OCI-LY1 (cell line): Measurements from ENCODE around the gene RUNX1.
A peak's percentile ranks its signal among the peaks of the same experiment; 100 is the strongest.

ENCODE experiments used
- H2AFZ ChIP-seq: fragments of 200-600 bp; sonication (generic), shearing (Covaris generic); 2 replicates; pipeline ENCODE4 v1.6.0; 2014; ENCODE audit warnings: antibody characterized with exemption, mild to moderate bottlenecking, low read length
- H3F3A ChIP-seq: fragments of 200-600 bp; sonication (generic), shearing (Covaris generic); 2 replicates; pipeline ENCODE4 v1.6.0; 2014; ENCODE audit warnings: mild to moderate bottlenecking, antibody characterized with exemption, low read length, moderate library complexity; ENCODE audit not compliant: insufficient read depth
- H3K27ac ChIP-seq: fragments of 200-600 bp; sonication (generic); 2 replicates; pipeline ENCODE4 v1.5.1; 2014; ENCODE audit warnings: low read length, mixed run types, mild to moderate bottlenecking, low read depth; ENCODE audit not compliant: poor library complexity, severe bottlenecking
- H3K27me3 ChIP-seq: fragments of 200-600 bp; sonication (generic); 2 replicates; pipeline ENCODE4 v1.6.0; 2014; ENCODE audit warnings: antibody characterized with exemption, mild to moderate bottlenecking, low read length, moderate library complexity; ENCODE audit not compliant: insufficient read depth
- H3K36me3 ChIP-seq: fragments of 200-600 bp; sonication (generic); 2 replicates; pipeline ENCODE4 v1.6.1; 2014; ENCODE audit warnings: mild to moderate bottlenecking, antibody characterized with exemption, low read length, moderate library complexity, mixed read lengths; ENCODE audit not compliant: insufficient read depth
- H3K4me1 ChIP-seq: fragments of 200-600 bp; sonication (generic); 2 replicates; pipeline ENCODE4 v1.5.1; 2014; ENCODE audit warnings: mild to moderate bottlenecking, low read length, moderate library complexity; ENCODE audit not compliant: insufficient read depth, severe bottlenecking
- H3K4me2 ChIP-seq: fragments of 200-600 bp; sonication (generic), shearing (Covaris generic); 2 replicates; pipeline ENCODE4 v1.6.1; 2014; ENCODE audit warnings: low read length
- H3K4me3 ChIP-seq: fragments of 200-600 bp; sonication (generic); 2 replicates; pipeline ENCODE4 v1.5.1; 2014; ENCODE audit warnings: low read length, low read depth, mild to moderate bottlenecking, mixed read lengths; ENCODE audit not compliant: poor library complexity, severe bottlenecking
- H3K79me2 ChIP-seq: fragments of 200-600 bp; shearing (Covaris generic); 2 replicates; pipeline ENCODE4 v1.6.1; 2016; ENCODE audit warnings: mixed run types, low read length, mixed read lengths; ENCODE audit not compliant: insufficient read depth
- H3K9ac ChIP-seq: fragments of 200-600 bp; sonication (generic), shearing (Covaris generic); 2 replicates; pipeline ENCODE4 v1.6.1; 2014; ENCODE audit warnings: mild to moderate bottlenecking, low read length, mixed read lengths
- H3K9me2 ChIP-seq: fragments of 200-600 bp; sonication (generic), shearing (Covaris generic); 2 replicates; pipeline ENCODE4 v1.6.1; 2014; ENCODE audit warnings: low read depth, mild to moderate bottlenecking, low read length, mixed read lengths
- H3K9me3 ChIP-seq: fragments of 200-600 bp; shearing (Covaris generic); 2 replicates; pipeline ENCODE4 v1.6.1; 2014; ENCODE audit warnings: low read length, mixed read lengths
- H4K20me1 ChIP-seq: fragments of 200-600 bp; sonication (generic), shearing (Covaris generic); 2 replicates; pipeline ENCODE4 v1.6.0; 2016; ENCODE audit warnings: mild to moderate bottlenecking, low read length; ENCODE audit not compliant: insufficient read depth
- CTCF ChIP-seq: fragments of 200-600 bp; sonication (generic), shearing (Covaris generic); IDR thresholded peaks from 2 replicates; pipeline ENCODE4 v1.5.1; 2017; ENCODE audit warnings: mild to moderate bottlenecking, antibody characterized with exemption, low read length, moderate library complexity, mixed read lengths
- EZH2 ChIP-seq: fragments of 200-600 bp; sonication (generic), shearing (Covaris generic); IDR thresholded peaks from 2 replicates; pipeline ENCODE4 v1.8.0; 2017; ENCODE audit warnings: borderline replicate concordance, mixed run types, mild to moderate bottlenecking, antibody characterized with exemption, low read length, moderate library complexity, mixed read lengths

RUNX1 gene

DNA sequence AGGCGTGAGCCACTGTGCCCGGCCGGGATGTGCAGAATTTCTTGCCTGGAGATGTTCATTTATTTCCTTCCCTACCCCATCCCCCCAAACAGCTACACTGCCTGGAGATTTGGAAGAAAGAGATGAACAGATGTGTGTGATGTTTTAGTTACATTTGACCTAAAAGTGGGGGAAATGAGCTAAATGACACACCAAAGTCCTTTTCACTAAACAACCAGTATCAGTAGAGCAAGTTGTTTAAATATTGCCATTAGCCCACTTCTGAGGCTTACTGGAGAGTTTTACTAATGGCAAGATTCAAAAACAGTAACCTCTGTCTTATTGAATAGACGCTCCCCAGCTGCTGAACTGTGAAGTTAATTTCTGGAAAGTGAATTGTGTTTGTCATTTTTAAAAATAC is 100.1 kb downstream of the RUNX1 start:
- Histone ChIP-seq H2AFZ (no peak overlapping the region), H3K79me2 (peaks cover 13% of the 10 kb centered on the region; the same call in 1 of the 2 replicates), H3K27ac (no peak overlapping the region), H3K9me2 (no peaks in the 10 kb centered on the region), H4K20me1 (no peaks in the 10 kb centered on the region), H3K4me1 (peaks cover 20% of the 10 kb centered on the region), H3K9me3 (no peaks in the 10 kb centered on the region), H3K4me3 (no peak overlapping the region), H3K9ac (no peak overlapping the region), H3F3A (no peaks in the 10 kb centered on the region), H3K27me3 (no peaks in the 10 kb centered on the region), H3K4me2 (no peak overlapping the region), H3K36me3 (peaks cover 6% of the 10 kb centered on the region; the same call in 1 of the 2 replicates)
- TF ChIP-seq EZH2 (no peak), CTCF (no peak)

- H3K9me3 ChIP-seq, result no peaks in the 10 kb centered on the region
- H3K4me1 ChIP-seq, result peaks cover 20% of the 10 kb centered on the region
- H3K9ac ChIP-seq, result no peak overlapping the region
- no peak overlapping the region for H3K27ac ChIP-seq
- H3K79me2 ChIP-seq, result peaks cover 5% of the 10 kb centered on the region; the same call in 1 of the 2 replicates
- H3K4me2 ChIP-seq, result no peak overlapping the region
- no peaks in the 10 kb centered on the region for H3F3A ChIP-seq
- H3K9me2 ChIP-seq, result no peaks in the 10 kb centered on the region
- H2AFZ ChIP-seq, result no peak overlapping the region
- H3K4me3 ChIP-seq, result no peak overlapping the region
- no peaks in the 10 kb centered on the region for H3K27me3 ChIP-seq
- H3K36me3 ChIP-seq, result peaks cover 6% of the 10 kb centered on the region; the same call in 1 of the 2 replicates
- TF ChIP-seq CTCF, result no peak
- no peak for TF ChIP-seq EZH2
- no peaks in the 10 kb centered on the region for H4K20me1 ChIP-seq
Measured at GRCh38 chr21:34948157-34948556, 100.9 kb downstream of the RUNX1 start.

GRCh38 chr21:34946916-34947534 is 102.1 kb downstream of the RUNX1 start:
- Histone ChIP-seq H3K27ac (peak overlapping the region; percentile 43), H3F3A (no peaks in the 10 kb centered on the region), H4K20me1 (no peaks in the 10 kb centered on the region), H3K4me3 (no peak overlapping the region), H3K79me2 (no peaks in the 10 kb centered on the region), H3K9me3 (no peaks in the 10 kb centered on the region), H2AFZ (no peak overlapping the region), H3K27me3 (no peaks in the 10 kb centered on the region), H3K9ac (no peak overlapping the region), H3K4me1 (peaks cover 20% of the 10 kb centered on the region), H3K36me3 (0 out of 2 replicates have a peak, but pooled peaks cover 3% of the 10 kb centered on the region), H3K9me2 (no peaks in the 10 kb centered on the region), H3K4me2 (no peak overlapping the region)
- peak; percentile 29; the same call in 1 of the 2 replicates for TF ChIP-seq CTCF
- no peak for TF ChIP-seq EZH2
